GM12864 (cell line): ENCODE data around the gene WLS.

Experiments used
- DNase-seq: peaks from one replicate; pipeline ENCODE4 v3.0.0-alpha.2; 2011; ENCODE audit warnings: low read depth
- H3K4me3 ChIP-seq: 2 replicates; pipeline ENCODE4 v1.5.1; 2011; ENCODE audit warnings: mild to moderate bottlenecking, low read depth, low read length, control low read depth
- TF ChIP-seq, protein P1 (sequence below): IDR thresholded peaks from 2 replicates; pipeline ENCODE4 v1.5.1; 2011; ENCODE audit warnings: low read depth, mild to moderate bottlenecking, moderate library complexity, low read length, control low read depth, inconsistent platforms; ENCODE audit errors: missing control alignments

The WLS gene

DNA sequence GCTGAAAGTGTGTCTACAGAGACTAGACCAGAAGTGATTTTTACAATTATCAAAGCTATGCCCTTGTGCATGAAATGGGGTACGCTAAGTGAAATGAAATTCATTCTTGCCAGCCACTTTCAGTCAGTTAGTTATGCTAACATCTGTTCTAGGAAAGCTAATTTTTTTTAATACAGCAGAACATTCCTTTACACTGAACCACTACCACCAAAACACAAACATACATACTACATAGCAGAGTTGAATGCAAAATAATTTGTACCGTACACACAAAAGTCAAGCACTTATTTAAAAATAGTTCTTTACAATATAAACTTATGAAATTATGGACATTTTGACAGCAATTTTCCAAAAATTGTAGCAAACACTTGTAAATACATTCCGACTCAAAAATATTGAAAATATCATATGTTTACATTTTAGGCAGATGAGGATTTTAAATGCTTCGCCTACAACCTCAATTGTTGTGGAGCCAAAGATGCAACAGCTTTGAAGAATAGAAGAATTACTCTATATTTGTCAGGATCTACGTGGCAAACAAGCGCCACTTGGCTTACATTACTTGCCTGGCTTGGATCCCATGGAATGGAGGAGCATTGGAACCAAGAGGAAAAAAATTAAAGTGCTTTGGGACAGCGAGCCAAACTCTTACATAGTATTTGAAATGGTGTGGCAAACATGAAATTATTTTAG lies 30.6 kb downstream of the WLS start:
- H3K4me3 ChIP-seq: no peak overlapping the region
- no peak for DNase-seq
- TF ChIP-seq, protein P1, sequence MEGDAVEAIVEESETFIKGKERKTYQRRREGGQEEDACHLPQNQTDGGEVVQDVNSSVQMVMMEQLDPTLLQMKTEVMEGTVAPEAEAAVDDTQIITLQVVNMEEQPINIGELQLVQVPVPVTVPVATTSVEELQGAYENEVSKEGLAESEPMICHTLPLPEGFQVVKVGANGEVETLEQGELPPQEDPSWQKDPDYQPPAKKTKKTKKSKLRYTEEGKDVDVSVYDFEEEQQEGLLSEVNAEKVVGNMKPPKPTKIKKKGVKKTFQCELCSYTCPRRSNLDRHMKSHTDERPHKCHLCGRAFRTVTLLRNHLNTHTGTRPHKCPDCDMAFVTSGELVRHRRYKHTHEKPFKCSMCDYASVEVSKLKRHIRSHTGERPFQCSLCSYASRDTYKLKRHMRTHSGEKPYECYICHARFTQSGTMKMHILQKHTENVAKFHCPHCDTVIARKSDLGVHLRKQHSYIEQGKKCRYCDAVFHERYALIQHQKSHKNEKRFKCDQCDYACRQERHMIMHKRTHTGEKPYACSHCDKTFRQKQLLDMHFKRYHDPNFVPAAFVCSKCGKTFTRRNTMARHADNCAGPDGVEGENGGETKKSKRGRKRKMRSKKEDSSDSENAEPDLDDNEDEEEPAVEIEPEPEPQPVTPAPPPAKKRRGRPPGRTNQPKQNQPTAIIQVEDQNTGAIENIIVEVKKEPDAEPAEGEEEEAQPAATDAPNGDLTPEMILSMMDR: no peak

DNA sequence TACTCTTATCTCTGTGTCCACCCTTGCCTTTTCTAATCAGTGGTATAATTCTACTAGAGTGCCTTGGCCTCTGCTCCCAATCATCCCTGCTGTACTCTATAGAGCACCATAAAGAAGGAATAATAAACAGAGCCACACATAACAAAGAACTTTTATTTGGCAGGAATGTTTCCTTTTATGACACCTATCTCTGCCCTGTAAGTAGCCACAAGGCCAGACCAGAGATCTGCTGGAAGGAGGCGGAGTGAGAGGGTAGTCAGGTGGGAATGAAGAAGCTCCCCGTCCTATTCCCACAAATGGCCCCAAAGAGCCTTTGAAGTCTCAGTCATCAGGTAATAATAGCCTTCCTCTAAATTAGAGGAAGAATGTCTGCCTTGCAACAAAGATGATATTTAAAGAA lies 32.7 kb downstream of the WLS start:
- no peak overlapping the region for H3K4me3 ChIP-seq
- TF ChIP-seq, protein P1: no peak
- DNase-seq: no peak

DNA sequence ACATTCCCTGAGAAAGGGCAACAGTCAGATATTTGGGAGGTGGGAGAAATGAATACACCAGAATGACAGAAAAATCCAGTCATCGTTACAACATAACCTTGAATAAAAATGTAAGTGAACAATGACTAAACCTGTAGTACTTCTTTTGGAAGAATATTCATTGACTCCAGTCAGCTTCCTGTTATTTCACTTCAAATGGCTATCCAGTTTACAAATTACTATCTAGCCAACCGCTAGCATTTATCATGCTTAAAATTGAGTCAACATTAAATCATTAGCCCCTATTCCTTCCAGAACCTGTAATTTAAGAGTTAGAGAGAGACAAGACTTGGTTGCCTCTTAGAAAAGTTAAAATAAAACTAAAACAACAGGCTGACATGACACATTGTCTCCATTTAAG lies 33.6 kb downstream of the WLS start:
- no peak for DNase-seq
- no peak overlapping the region for H3K4me3 ChIP-seq

DNA sequence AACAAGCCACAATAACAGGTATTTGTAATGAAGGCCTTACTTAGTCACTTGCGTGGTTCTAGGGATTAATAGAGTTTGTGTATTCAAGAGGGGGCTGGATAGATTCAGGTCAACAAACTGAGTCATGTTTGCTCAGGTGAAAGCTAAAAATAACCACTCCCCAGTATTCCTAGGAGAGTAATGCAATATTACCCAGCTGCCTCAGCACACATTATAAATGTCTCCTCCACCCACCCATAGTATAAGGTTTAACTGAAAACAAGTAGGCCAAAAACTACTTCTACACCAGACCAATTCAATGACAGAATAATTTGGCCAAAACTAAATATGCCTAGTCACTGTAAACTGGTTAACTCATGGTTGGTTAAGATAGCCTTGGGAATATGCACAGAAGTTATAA lies 34.4 kb downstream of the WLS start:
- H3K4me3 ChIP-seq: no peak overlapping the region
- DNase-seq: no peak
- TF ChIP-seq, protein P1: no peak

More for the DNA sequence above, 33.6 kb downstream of the WLS start:
- TF ChIP-seq, protein P1: no peak

DNA sequence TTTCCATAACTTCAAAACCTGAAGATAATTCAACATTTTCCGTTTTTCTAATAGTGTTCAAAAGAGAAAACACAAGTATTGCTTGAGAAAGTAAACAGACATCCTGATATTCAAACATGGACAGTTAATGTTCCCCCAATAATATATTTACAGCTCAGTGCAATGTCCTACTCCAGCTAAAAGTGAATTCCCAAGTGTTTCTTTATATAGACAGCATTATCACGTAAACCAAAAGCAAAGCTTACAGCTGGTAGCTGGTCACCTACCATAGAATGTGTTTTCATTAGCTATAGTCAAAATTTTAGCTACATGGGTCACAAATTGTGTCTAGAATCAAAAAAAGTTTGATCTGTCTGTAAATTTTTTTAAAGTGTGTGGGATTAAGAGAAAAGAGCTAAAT lies 34.9 kb downstream of the WLS start:
- DNase-seq: no peak
- no peak overlapping the region for H3K4me3 ChIP-seq
- TF ChIP-seq, protein P1: no peak

DNA sequence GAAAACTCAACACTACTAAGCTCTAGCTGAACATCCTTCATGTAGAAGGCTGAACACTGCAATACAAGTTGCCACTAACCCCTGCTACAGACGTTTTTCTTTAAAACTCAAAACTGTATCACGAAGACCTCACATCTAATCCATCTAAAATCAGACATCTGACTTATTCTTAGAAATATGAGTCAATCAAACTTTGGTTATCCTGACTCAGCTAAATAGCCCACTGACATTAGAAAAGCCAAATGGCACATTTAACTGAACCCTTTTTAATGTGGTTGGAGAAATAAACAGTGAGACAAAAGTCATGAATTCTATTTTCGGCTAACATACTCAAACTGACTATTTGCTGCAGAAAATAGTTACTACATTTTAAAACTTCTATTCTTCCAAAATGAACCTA lies 35.6 kb downstream of the WLS start:
- TF ChIP-seq, protein P1: no peak
- DNase-seq: no peak
- H3K4me3 ChIP-seq: no peak overlapping the region

DNA sequence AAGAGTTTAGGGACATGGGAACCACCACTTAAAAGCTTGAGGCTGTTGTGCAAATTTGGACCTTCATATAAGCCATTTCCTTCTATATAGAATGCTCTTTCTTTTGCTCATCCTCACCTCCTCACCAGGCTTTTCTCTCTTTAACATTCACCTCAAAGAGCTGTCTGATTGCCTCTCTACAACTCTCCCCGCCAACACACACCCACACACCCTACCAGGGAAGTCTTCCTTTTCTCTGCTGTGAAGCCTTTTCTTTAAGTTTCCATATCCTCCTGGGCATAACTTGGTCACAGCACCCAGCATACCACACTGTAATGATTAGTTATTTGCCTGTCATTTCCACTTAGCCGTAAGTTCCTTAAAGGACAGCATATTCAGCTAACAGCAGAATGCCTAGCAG lies 40.6 kb downstream of the WLS start:
- H3K4me3 ChIP-seq: no peak overlapping the region
- DNase-seq: no peak
- TF ChIP-seq, protein P1: no peak
